HepG2 (cell line): ENCODE results near the gene SGK1. TPM values are rescaled to one million over a fixed set of nuclear protein-coding genes. Genes with fewer than 3 reads are reported as not detected.

Source experiments
- ATAC-seq: fragments of 200-7000 bp; cut with Tn5 transposase; 3 replicates; pipeline ENCODE4 v1.9.1; 2020; ENCODE audit warnings: mild to moderate bottlenecking, moderate library complexity
- BruUV-seq: library from RNA; stranded (reverse); fragments of 400-500 nt; replicated peaks from 2 replicates; lab custom pipeline; 2021; lab: Mats Ljungman, UMichigan
- CTCF ChIA-PET: fragments of 300-600 bp; formaldehyde crosslinking; extraction: SDS; loops from one replicate; lab custom pipeline; 2021; ENCODE audit warnings: low total read pairs, inconsistent platforms, low intra/inter-chr PET ratio; lab: Yijun Ruan, JAX
- POLR2A ChIA-PET: fragments of 350-600 bp; sonication (Branson Sonifier 250); formaldehyde crosslinking; loops from one replicate; lab custom pipeline; 2020; ENCODE audit warnings: antibody characterized with exemption, inconsistent platforms; lab: Yijun Ruan, JAX
- DNase-seq: peaks from one replicate; pipeline ENCODE4 v3.0.0-alpha.2; 2015; ENCODE audit warnings: low spot score
- FAIRE-seq: peaks from 3 replicates; lab custom pipeline; 2011; peaks lifted over from hg19 to GRCh38; lab: Jason Lieb, UNC
- H2AFZ ChIP-seq: one replicate; pipeline ENCODE4 v1.6.1; 2011; ENCODE audit warnings: low read length, inconsistent platforms
- H3K27ac ChIP-seq: fragments of 300-600 bp; 3 replicates; pipeline ENCODE4 v1.8.0; 2011; ENCODE audit warnings: mixed run types, mild to moderate bottlenecking, mixed read lengths, low read length, inconsistent platforms; ENCODE audit not compliant: insufficient read depth; ENCODE audit errors: extremely low read length
- H3K27me3 ChIP-seq, 2 experiments: fragments of 200-600 bp in 1 of 2; 2 replicates in 1 of 2; 3 replicates in 1 of 2; pipeline versions ENCODE4 v1.6.0 to v1.8.0; 2011; ENCODE audit warnings: low read length in 2 of 2, mild to moderate bottlenecking in 2 of 2, moderate library complexity in 2 of 2, inconsistent platforms in 1 of 2; ENCODE audit not compliant: insufficient read depth in 2 of 2, control insufficient read depth in 1 of 2
- H3K36me3 ChIP-seq, 2 experiments: fragments of 200-600 bp in 1 of 2; replicated peaks in 1 of 2; 2 replicates in 1 of 2; 3 replicates in 1 of 2; pipeline versions ENCODE4 v1.5.1 to v1.8.0; 2011; ENCODE audit warnings: low read length in 2 of 2, inconsistent platforms in 1 of 2; ENCODE audit not compliant: insufficient read depth in 2 of 2, control insufficient read depth in 1 of 2
- H3K4me1 ChIP-seq: 2 replicates; pipeline ENCODE4 v1.5.1; 2012; ENCODE audit warnings: low read length, inconsistent platforms; ENCODE audit not compliant: insufficient read depth
- H3K4me2 ChIP-seq: 2 replicates; pipeline ENCODE4 v1.6.0; 2011; ENCODE audit warnings: low read depth, low read length, inconsistent platforms
- H3K4me3 ChIP-seq, 3 experiments: fragments of 200-600 bp in 1 of 3; sonication (generic), shearing (Covaris generic) in 1 of 3; replicated peaks in 1 of 3; 2 replicates each; pipeline ENCODE4 v1.5.1; 2011 to 2016; ENCODE audit warnings: low read length in 3 of 3, inconsistent platforms in 2 of 3, low read depth in 2 of 3, mild to moderate bottlenecking in 2 of 3, control low read depth in 1 of 3, mixed read lengths in 1 of 3; ENCODE audit not compliant: insufficient read depth in 1 of 3
- H3K79me2 ChIP-seq: one replicate; pipeline ENCODE4 v1.6.1; 2011; ENCODE audit warnings: low read length, inconsistent platforms; ENCODE audit not compliant: insufficient read depth
- H3K9ac ChIP-seq: 2 replicates; pipeline ENCODE4 v1.6.0; 2011; ENCODE audit warnings: mild to moderate bottlenecking, low read depth, low read length, inconsistent platforms; ENCODE audit not compliant: insufficient read depth
- H3K9me3 ChIP-seq: 2 replicates; pipeline ENCODE4 v1.5.1; 2012; ENCODE audit warnings: mild to moderate bottlenecking, low read length
- H4K20me1 ChIP-seq: 2 replicates; pipeline ENCODE4 v1.6.0; 2011; ENCODE audit warnings: inconsistent platforms, mild to moderate bottlenecking, low read length, moderate library complexity; ENCODE audit not compliant: insufficient read depth
- ADNP ChIP-seq: sonication (generic); formaldehyde crosslinking; IDR thresholded peaks from 2 replicates; pipeline ENCODE4 v1.4.0; 2020; ENCODE audit warnings: missing genetic modification reagents
- CBX2 ChIP-seq, 2 experiments: fragments of 200-600 bp in 1 of 2; sonication (generic); formaldehyde crosslinking in 1 of 2; IDR thresholded peaks; 2 replicates each; pipeline versions ENCODE4 v1.7.0 to v1.8.1; 2018 to 2022; ENCODE audit warnings: low read depth in 2 of 2, low read length in 1 of 2, mild to moderate bottlenecking in 1 of 2, missing genetic modification reagents in 1 of 2
- CHCHD3 ChIP-seq: sonication (generic); formaldehyde crosslinking; IDR thresholded peaks from 2 replicates; pipeline ENCODE4 v1.8.0; 2022; ENCODE audit warnings: mild to moderate bottlenecking, missing genetic modification reagents, moderate library complexity
- ETS1 ChIP-seq: sonication (generic); formaldehyde crosslinking; IDR thresholded peaks from 2 replicates; pipeline ENCODE4 v1.4.0; 2020; ENCODE audit warnings: missing genetic modification reagents
- HNRNPH1 ChIP-seq: fragments of 200-400 bp; formaldehyde crosslinking; optimal IDR thresholded peaks from 2 replicates; pipeline ENCODE3; 2017; ENCODE audit warnings: mild to moderate bottlenecking, low read depth, low read length
- SALL1 ChIP-seq: sonication (generic); formaldehyde crosslinking; IDR thresholded peaks from 2 replicates; pipeline ENCODE4 v1.8.0; 2022; ENCODE audit warnings: mild to moderate bottlenecking, missing genetic modification reagents
- SIN3A ChIP-seq: IDR thresholded peaks from 2 replicates; pipeline ENCODE4 v1.6.1; 2011; ENCODE audit warnings: low read depth, mild to moderate bottlenecking, control low read depth, low read length, borderline replicate concordance
- ZBTB39 ChIP-seq: sonication (generic); formaldehyde crosslinking; IDR thresholded peaks from 2 replicates; pipeline ENCODE4 v1.5.0; 2020; ENCODE audit warnings: missing genetic modification reagents
- ZFY ChIP-seq: sonication (generic); formaldehyde crosslinking; IDR thresholded peaks from 2 replicates; pipeline ENCODE4 v1.4.0; 2020; ENCODE audit warnings: missing genetic modification reagents
- ZIK1 ChIP-seq: sonication (generic); formaldehyde crosslinking; IDR thresholded peaks from 2 replicates; pipeline ENCODE4 v1.5.0; 2020; ENCODE audit warnings: mild to moderate bottlenecking, low read depth, missing genetic modification reagents, borderline replicate concordance
- ZNF407 ChIP-seq: sonication (generic); formaldehyde crosslinking; IDR thresholded peaks from one replicate; pipeline ENCODE4 v1.5.1; 2020; ENCODE audit warnings: mild to moderate bottlenecking, missing genetic modification reagents; ENCODE audit errors: not compliant biosample characterization
- ZNF841 ChIP-seq: sonication (generic); formaldehyde crosslinking; IDR thresholded peaks from 2 replicates; pipeline ENCODE4 v1.8.1; 2023; ENCODE audit warnings: missing genetic modification reagents, borderline replicate concordance
- WGBS: methylation state at CpG from one replicate; pipeline ENCODE4 v1.1.6; 2017; ENCODE audit warnings: low lambda C conversion rate; 5-methylcytosine and 5-hydroxymethylcytosine counted together
- in situ Hi-C: cut with HindIII; loops from 2 replicates; pipeline ENCODE4 v1.10.0; 2017; ENCODE audit warnings: low pct_unique_long_range_greater_than_20kb; ENCODE audit not compliant: extremely low pct_ligation_motif_present
- intact Hi-C: fragments of 100-400 bp; cut with micrococcal nuclease; formaldehyde crosslinking; loops from one replicate; pipeline ENCODE4 v1.10.0; 2022; ENCODE audit not compliant: unreplicated experiment
- polyA plus RNA-seq, 8 experiments: library from polyadenylated mRNA; depleted of rRNA in 3 of 8; stranded (reverse) in 7 of 8; unstranded in 1 of 8; fragments of >200 nt; fragmentation: Illumina TruSeq in 4 of 8; extraction: Trizol in 4 of 8; gene quantifications; 2 replicates each; pipeline versions ENCODE4 v1.2.1 to v1.2.3, GENCODE V29; 2011 to 2016; ENCODE audit warnings: low read depth in 4 of 8, missing spikeins in 1 of 8, mixed read lengths in 1 of 8; ENCODE audit not compliant: insufficient read depth in 1 of 8
- total RNA-seq, 5 experiments: library from RNA; depleted of rRNA; stranded (reverse); fragments of >200 nt; fragmentation: Illumina TruSeq; extraction: Trizol; gene quantifications; 2 replicates each; pipeline ENCODE4 v1.2.3, GENCODE V29; 2016; ENCODE audit warnings: low read depth in 1 of 5

Gene SGK1
- total and polyA plus RNA-seq, 2 of the 13 experiments (the other 11 are each of a cell fraction or from before 2014, with no cell fraction given) = 56.1 to 56.2 TPM

GRCh38 chr6:134303891-134304290 lies 14.0 kb downstream of the SGK1 start:
- H3K9ac ChIP-seq = no peak overlapping the region
- H3K4me2 ChIP-seq = no peak overlapping the region
- DNase-seq (no peak), FAIRE-seq (no peak), ATAC-seq (no peak)
- BruUV-seq = no TSS peak
- no peaks in the 10 kb centered on the region for H3K9me3 ChIP-seq
- no peaks in the 10 kb centered on the region for H4K20me1 ChIP-seq
- POLR2A ChIA-PET = no interaction called here
- in situ Hi-C loops (no loop called here), intact Hi-C loops (no loop called here)
- peaks cover 17% of the 10 kb centered on the region for H3K4me1 ChIP-seq
- CTCF ChIA-PET = no interaction called here
- no peak overlapping the region for H3K27ac ChIP-seq
- H3K79me2 ChIP-seq = no peaks in the 10 kb centered on the region
- no peak overlapping the region for H3K4me3 ChIP-seq
- H2AFZ ChIP-seq = no peak overlapping the region
- H3K27me3 ChIP-seq = 0 out of 5 replicates have a peak, but pooled peaks cover 0 to 4% of the 10 kb centered on the region in 2 experiments
- H3K36me3 ChIP-seq = no peaks in the 10 kb centered on the region
- 46% methylated on average over 6 of the region's 6 CpGs for WGBS
- TF ChIP-seq ADNP (CRISPR knock-in tag) (no peak), HNRNPH1 (no peak), ZBTB39 (CRISPR knock-in tag) (no peak), SALL1 (no peak), CBX2 (IDR thresholded peaks at IDR 0.05; ENCODE audit: low read depth, low read length) (no peak), CBX2 (CRISPR knock-in tag; IDR thresholded peaks at IDR 0.05; ENCODE audit: low read depth) (no peak), ZFY (CRISPR knock-in tag) (no peak), ZNF841 (CRISPR knock-in tag) (no peak), ETS1 (no peak), SIN3A (no peak), ZIK1 (CRISPR knock-in tag) (no peak), CHCHD3 (CRISPR knock-in tag) (no peak), ZNF407 (no peak)
